GM12874 (cell line): ENCODE results near the gene GPC6.

Experiments
- TF ChIP-seq, protein P1 (sequence below): IDR thresholded peaks from 2 replicates; pipeline ENCODE4 v1.5.1; 2011; ENCODE audit warnings: low read depth, mild to moderate bottlenecking, control low read depth, low read length, moderate library complexity; ENCODE audit not compliant: insufficient read depth

GPC6 gene

DNA sequence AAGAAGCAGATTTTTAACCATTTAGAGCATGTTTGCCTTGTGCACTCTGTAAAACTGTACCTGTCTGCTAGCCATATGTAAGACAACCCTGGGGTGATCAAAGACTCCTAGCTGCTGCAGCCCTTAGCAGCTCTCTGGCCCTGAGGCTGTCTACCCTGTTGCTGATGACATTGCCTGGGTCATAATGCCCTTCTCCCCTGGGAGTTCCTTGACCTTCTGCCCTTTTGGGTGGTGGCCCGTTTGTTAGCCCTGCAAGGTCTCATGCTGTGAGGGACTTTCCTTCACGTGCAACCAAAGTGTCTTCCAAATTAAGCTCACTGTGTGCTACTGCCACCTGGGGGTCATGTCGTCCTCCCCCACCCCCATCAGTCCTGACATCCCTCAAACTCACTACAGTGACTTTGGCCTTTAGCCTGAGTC, 7.4 kb downstream of the GPC6 start:
- TF ChIP-seq, protein P1, sequence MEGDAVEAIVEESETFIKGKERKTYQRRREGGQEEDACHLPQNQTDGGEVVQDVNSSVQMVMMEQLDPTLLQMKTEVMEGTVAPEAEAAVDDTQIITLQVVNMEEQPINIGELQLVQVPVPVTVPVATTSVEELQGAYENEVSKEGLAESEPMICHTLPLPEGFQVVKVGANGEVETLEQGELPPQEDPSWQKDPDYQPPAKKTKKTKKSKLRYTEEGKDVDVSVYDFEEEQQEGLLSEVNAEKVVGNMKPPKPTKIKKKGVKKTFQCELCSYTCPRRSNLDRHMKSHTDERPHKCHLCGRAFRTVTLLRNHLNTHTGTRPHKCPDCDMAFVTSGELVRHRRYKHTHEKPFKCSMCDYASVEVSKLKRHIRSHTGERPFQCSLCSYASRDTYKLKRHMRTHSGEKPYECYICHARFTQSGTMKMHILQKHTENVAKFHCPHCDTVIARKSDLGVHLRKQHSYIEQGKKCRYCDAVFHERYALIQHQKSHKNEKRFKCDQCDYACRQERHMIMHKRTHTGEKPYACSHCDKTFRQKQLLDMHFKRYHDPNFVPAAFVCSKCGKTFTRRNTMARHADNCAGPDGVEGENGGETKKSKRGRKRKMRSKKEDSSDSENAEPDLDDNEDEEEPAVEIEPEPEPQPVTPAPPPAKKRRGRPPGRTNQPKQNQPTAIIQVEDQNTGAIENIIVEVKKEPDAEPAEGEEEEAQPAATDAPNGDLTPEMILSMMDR, result no peak

DNA sequence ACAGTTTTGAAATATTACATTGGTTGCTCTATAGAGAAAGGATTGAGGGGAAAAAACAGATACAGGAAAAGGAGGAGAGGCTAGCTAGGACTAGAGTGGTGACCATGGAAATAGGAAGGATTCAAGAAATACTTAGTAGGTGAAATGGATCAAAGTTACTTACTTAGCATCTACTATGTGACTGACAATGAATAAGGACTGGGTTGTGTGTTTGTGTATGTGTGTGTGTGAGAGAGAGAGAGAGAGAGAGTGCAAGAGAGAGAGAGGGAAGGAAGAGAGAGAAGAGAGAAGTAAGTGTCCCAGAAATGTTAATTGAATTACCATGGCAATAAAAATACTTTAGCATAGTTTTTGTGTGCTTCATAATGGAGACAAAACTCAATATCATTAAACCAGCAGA, 7.9 kb downstream of the GPC6 start:
- TF ChIP-seq, protein P1, result no peak

DNA sequence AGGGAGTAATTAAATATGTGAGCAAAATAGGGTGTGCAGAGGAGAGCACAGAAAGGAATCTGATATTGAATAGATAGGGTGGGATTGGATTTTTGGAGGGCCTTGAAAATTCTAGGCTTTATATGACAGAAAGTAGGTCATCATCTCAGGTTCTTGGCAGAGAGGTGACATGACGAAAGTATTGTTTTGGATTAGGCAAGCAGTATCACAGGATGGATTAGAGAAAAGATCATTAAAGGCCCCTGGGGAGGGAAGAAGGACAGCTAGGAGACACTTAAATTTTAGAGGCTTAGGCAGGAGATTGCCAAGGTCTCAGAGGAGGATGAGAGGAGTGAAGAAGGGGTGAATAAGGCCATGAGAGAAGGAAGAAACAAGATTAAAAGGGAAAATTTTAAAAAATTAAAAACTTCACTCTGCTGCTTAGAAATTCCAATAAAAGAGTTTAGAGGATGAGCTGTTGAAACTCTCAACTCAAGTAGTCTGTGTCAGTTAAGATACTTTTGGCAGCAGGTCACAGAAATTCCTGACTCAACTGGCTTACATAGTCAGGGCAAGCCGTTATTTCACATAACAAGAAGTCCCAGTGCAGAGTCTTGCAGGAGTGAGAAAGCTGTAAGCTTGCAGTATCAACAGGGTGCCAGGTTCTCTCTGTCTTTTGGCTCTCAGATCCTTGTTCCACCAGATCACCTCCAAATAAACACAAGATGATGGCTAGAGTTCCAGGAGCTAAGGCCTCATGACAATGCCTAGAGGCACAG, 8.8 kb downstream of the GPC6 start:
- TF ChIP-seq, protein P1, result no peak

DNA sequence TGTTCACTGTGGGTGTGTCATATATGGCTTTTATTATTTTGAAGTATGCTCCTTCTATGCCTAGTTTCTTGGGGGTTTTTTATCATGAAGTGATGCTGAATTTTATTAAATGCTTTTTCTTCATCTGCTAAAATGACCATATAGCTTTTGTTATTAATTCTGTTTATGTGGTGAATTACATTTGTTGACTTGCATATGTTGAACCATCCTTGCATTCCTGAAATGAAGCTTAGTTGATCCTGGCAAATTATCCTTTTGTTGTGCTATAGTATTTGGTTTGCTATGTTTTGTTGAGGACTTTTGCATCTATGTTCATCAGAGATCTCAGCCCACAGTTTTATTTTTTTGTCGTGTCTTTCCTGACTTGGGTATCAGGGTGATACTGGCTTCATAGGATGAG, 12.1 kb downstream of the GPC6 start:
- TF ChIP-seq, protein P1, result no peak

DNA sequence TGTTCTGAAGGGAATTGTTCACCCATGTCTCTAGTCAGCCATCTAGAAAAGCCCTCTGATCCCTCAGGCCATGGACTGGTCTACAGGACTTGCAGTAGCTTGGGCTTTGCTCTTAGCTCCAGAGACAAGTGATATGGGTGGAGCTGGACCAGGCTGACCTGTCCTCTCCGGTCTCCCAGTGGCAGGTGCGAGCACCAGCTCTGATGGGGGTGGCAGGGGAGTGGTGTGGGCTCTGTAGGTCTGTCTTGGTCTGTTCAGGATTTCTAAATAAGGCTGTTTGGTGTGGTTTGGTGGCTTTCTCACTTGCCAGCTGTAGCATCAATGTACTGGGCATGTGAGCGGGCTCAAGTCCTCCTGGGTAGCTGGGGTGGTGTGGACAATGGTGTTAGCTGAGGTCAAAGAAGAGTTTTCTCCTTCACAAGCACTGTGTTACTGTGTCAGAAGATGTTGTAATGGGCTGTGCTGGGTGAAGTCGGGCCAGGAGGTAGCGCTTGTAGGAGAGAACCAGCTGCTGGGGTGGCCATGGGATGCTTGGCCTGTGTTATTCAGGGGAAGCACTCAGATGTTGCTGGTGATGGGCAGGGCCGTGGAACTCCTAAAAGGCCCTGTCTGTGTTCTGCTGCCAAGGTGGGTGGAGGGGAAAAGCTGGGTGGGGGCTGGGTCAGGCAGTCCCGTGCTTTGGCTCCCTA, 16.9 kb downstream of the GPC6 start:
- TF ChIP-seq, protein P1, result no peak

DNA sequence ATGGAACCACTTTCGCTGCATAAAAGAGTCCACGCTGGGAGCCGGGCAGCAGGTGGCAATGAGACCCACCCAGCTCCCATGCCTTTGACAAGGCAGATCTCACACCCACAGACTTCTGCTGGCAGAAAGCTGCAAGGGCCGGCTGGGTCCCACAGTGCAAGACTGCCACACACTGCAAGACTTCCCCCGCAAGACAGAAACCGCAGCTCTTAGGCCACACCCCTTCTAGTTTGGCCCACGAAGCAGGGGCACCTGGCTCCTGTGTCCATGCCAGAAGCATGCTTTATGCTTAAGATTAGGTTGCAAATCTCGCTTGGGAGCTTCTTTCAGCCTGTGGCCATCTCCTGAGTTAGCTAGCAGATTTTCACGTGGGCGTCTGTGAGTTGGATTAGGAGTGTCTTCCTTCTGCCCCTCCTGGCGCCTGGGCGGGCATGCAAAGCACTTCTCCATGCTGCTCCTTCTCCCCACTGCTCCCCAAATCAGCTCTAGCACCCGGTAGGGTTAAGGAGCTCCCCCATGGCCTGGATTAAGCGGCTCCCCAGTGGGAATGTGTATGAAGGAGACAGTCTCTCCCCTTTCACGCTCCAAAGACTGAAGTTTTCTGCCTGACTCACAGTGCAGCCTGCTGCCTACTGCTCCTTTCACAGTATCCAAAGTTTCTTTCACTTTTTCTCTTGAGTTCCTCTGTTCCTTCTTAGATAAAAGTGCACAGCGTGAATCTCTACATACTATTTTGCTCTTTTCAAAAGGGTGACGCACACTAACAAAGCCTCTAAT, 17.7 kb downstream of the GPC6 start:
- TF ChIP-seq, protein P1, result no peak

DNA sequence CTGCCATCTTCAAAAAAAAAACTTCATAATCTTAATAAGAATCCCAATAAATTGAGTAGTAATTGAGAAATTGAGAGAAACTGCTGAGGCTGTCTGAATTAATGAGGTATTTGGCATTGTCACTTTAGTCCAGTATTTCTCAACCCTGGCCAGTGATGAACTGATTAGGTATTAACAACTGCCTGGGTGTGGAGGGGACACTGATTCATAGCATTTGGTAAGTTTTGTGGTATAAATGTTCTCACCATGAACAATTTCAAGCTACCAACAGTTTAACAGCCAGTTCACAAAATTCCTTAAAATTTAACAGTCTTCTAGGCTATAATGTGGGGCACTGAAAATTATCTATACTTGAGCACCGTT, 18.3 kb downstream of the GPC6 start:
- TF ChIP-seq, protein P1, result no peak
